K562 (cell line): ENCODE data around the gene SOHLH1.

Experiments
- CTCF ChIP-seq, 3 experiments: IDR thresholded peaks in 2 of 3; conservative IDR thresholded peaks in 1 of 3; 2 replicates each; pipeline ENCODE4 v1.5.1; 2011 to 2012; ENCODE audit warnings: low read length in 3 of 3, mild to moderate bottlenecking in 3 of 3, control low read depth in 2 of 3, improper control_type of control experiment in 1 of 3, inconsistent platforms in 1 of 3, low read depth in 1 of 3, mixed read lengths in 1 of 3, moderate library complexity in 1 of 3; ENCODE audit not compliant: insufficient read depth in 2 of 3
- EP300 ChIP-seq: IDR thresholded peaks from 2 replicates; pipeline ENCODE4 v1.6.1; 2012; ENCODE audit warnings: low read length, improper control_type of control experiment
- EZH2 ChIP-seq: IDR thresholded peaks from 2 replicates; pipeline ENCODE4 v1.6.1; 2012; ENCODE audit warnings: low read depth, mild to moderate bottlenecking, inconsistent platforms, low read length, borderline replicate concordance
- FOXA3 ChIP-seq, 2 experiments: fragments of 450-650 bp in 1 of 2; sonication (generic) in 1 of 2; formaldehyde crosslinking; IDR thresholded peaks in 1 of 2; conservative IDR thresholded peaks in 1 of 2; 2 replicates each; pipeline versions ENCODE4 v1.4.0 to v1.8.0; 2020 to 2022; ENCODE audit warnings: mild to moderate bottlenecking in 2 of 2, missing genetic modification reagents in 1 of 2
- L3MBTL2 ChIP-seq: fragments of 450-650 bp; IDR thresholded peaks from 2 replicates; pipeline ENCODE4 v1.6.1; 2016; ENCODE audit warnings: mild to moderate bottlenecking, moderate library complexity
- NFRKB ChIP-seq: fragments of 450-650 bp; IDR thresholded peaks from 2 replicates; pipeline ENCODE4 v1.6.1; 2016; ENCODE audit warnings: low read depth
- RFX1 ChIP-seq: fragments of 450-650 bp; IDR thresholded peaks from 2 replicates; pipeline ENCODE4 v1.6.1; 2016; ENCODE audit warnings: mild to moderate bottlenecking, moderate library complexity
- SP1 ChIP-seq: sonication (generic); formaldehyde crosslinking; IDR thresholded peaks from 2 replicates; pipeline ENCODE4 v1.8.1; 2022; ENCODE audit warnings: mild to moderate bottlenecking, missing genetic modification reagents
- TF ChIP-seq, protein P1 (sequence below): fragments of 450-650 bp; IDR thresholded peaks from 2 replicates; pipeline ENCODE4 v1.6.1; 2017; ENCODE audit warnings: mild to moderate bottlenecking, moderate library complexity

- TF ChIP-seq NFRKB (no peak), SP1 (CRISPR knock-in tag) (no peak), EZH2 (no peak), CTCF (IDR thresholded peaks at IDR 0.05 in 2 of 3, conservative IDR thresholded peaks at IDR 0.05 in 1 of 3; ENCODE audit: insufficient read depth in 2 of 3, low read depth in 1 of 3, low read length in 3 of 3) (no peak), FOXA3 (CRISPR knock-in tag; conservative IDR thresholded peaks at IDR 0.05 in 1 of 2, IDR thresholded peaks at IDR 0.05 in 1 of 2) (no peak), RFX1 (no peak), EP300 (no peak), L3MBTL2 (no peak)
- TF ChIP-seq, protein P1, sequence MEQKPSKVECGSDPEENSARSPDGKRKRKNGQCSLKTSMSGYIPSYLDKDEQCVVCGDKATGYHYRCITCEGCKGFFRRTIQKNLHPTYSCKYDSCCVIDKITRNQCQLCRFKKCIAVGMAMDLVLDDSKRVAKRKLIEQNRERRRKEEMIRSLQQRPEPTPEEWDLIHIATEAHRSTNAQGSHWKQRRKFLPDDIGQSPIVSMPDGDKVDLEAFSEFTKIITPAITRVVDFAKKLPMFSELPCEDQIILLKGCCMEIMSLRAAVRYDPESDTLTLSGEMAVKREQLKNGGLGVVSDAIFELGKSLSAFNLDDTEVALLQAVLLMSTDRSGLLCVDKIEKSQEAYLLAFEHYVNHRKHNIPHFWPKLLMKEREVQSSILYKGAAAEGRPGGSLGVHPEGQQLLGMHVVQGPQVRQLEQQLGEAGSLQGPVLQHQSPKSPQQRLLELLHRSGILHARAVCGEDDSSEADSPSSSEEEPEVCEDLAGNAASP = no peak
These were observed 15.8 kb upstream of the SOHLH1 start for GRCh38 chr9:135715056-135715595.
